H1 (cell line): ENCODE results near the gene LRP1. TPM values are rescaled to one million over a fixed set of nuclear protein-coding genes. Genes with fewer than 3 reads are reported as not detected.

Source experiments
- ATF3 ChIP-seq: IDR thresholded peaks from 2 replicates; pipeline ENCODE4 v1.6.1; 2011; ENCODE audit warnings: low read depth, mild to moderate bottlenecking, low read length; ENCODE audit not compliant: insufficient read depth
- CHD1 ChIP-seq: IDR thresholded peaks from 2 replicates; pipeline ENCODE4 v1.6.1; 2012; ENCODE audit warnings: low read depth, low read length, improper control_type of control experiment
- CHD7 ChIP-seq: fragments of 300-600 bp; sonication (generic); IDR thresholded peaks from 2 replicates; pipeline ENCODE4 v1.7.1; 2012; ENCODE audit warnings: low read length, moderate library complexity, mild to moderate bottlenecking, inconsistent platforms; ENCODE audit not compliant: insufficient replicate concordance
- CREB1 ChIP-seq: IDR thresholded peaks from 2 replicates; pipeline ENCODE4 v1.6.1; 2012; ENCODE audit warnings: inconsistent platforms
- EZH2 ChIP-seq: fragments of 200-600 bp; sonication (generic); IDR thresholded peaks from 2 replicates; pipeline ENCODE4 v1.7.1; 2012; ENCODE audit warnings: low read depth, mild to moderate bottlenecking, moderate library complexity, low read length, inconsistent platforms; ENCODE audit not compliant: severe bottlenecking
- GTF2F1 ChIP-seq: IDR thresholded peaks from 2 replicates; pipeline ENCODE4 v1.6.1; 2012; ENCODE audit warnings: low read depth, low read length, improper control_type of control experiment, borderline replicate concordance
- POLR2A ChIP-seq, 2 experiments: IDR thresholded peaks; 1 replicate in 1 of 2; 2 replicates in 1 of 2; pipeline ENCODE4 v1.6.1; 2011; ENCODE audit warnings: low read depth in 2 of 2, low read length in 2 of 2, mild to moderate bottlenecking in 2 of 2; ENCODE audit errors: control extremely low read depth in 1 of 2
- RXRA ChIP-seq: IDR thresholded peaks from 2 replicates; pipeline ENCODE4 v1.6.1; 2011; ENCODE audit warnings: low read depth, mild to moderate bottlenecking, low read length, moderate library complexity; ENCODE audit not compliant: insufficient read depth
- SIRT6 ChIP-seq: IDR thresholded peaks from one replicate; pipeline ENCODE4 v1.7.1; 2012; ENCODE audit warnings: low read length, inconsistent platforms
- SP1 ChIP-seq: IDR thresholded peaks from 2 replicates; pipeline ENCODE4 v1.6.1; 2011; ENCODE audit warnings: low read depth, low read length
- TAF1 ChIP-seq: IDR thresholded peaks from 2 replicates; pipeline ENCODE4 v1.6.1; 2011; ENCODE audit warnings: mild to moderate bottlenecking, low read depth, low read length
- YY1 ChIP-seq: IDR thresholded peaks from 2 replicates; pipeline ENCODE4 v1.6.1; 2011; ENCODE audit warnings: low read depth, mild to moderate bottlenecking, low read length
- polyA plus RNA-seq, 7 experiments: library from polyadenylated mRNA; depleted of rRNA in 3 of 7; stranded (reverse) in 5 of 7; unstranded in 2 of 7; fragments of >200 nt in 5 of 7; fragments of 200-250 nt in 2 of 7; gene quantifications; 1 replicate in 5 of 7; 2 replicates in 1 of 7; 4 replicates in 1 of 7; pipeline versions ENCODE4 v1.2.1 to v1.2.3, GENCODE V29; 2011 to 2013; ENCODE audit warnings: missing spikeins in 2 of 7, mixed read lengths in 2 of 7
- total RNA-seq: library from RNA; stranded (reverse); fragmentation: NEBNext Ultra II Directional; extraction: Animal tissue kit (Norgen Biotek cat#: 25700); gene quantifications from 2 replicates; pipeline ENCODE4 v1.2.1, GENCODE V29; 2021

LRP1 gene
- total and polyA plus RNA-seq, 2 of the 8 experiments (the other 6 are each of a cell fraction or from before 2014, with no cell fraction given): 35.3 to 92.5 TPM

- no peak for TF ChIP-seq GTF2F1
- TF ChIP-seq TAF1: peak; percentile 52
- TF ChIP-seq YY1: no peak
- no peak for TF ChIP-seq SIRT6
- TF ChIP-seq SP1: no peak
- no peak for TF ChIP-seq RXRA
- no peak; a peak in 1 of 3 replicates for TF ChIP-seq POLR2A (IDR thresholded peaks at IDR 0.05; ENCODE audit: control extremely low read depth in 1 of 2, low read depth in 2 of 2, low read length in 2 of 2)
- TF ChIP-seq CHD1: no peak
- no peak for TF ChIP-seq EZH2
- no peak for TF ChIP-seq CREB1
- TF ChIP-seq CHD7: no peak
- no peak for TF ChIP-seq ATF3
These were observed 41.1 kb upstream of the LRP1 start (continued) for GRCh38 chr12:57087010-57087690.
